HS-27A (cell line): ENCODE data around the gene STARD13.
"Not testable (repeated sequence)": the region's sequence is repeated elsewhere in the genome, so short reads cannot be mapped to it uniquely, and the experiment has no call there.

Source experiments
- DNase-seq: peaks from one replicate; pipeline ENCODE4 v3.0.0-alpha.2; 2012; ENCODE audit warnings: low read depth, missing footprints

STARD13 gene

DNA sequence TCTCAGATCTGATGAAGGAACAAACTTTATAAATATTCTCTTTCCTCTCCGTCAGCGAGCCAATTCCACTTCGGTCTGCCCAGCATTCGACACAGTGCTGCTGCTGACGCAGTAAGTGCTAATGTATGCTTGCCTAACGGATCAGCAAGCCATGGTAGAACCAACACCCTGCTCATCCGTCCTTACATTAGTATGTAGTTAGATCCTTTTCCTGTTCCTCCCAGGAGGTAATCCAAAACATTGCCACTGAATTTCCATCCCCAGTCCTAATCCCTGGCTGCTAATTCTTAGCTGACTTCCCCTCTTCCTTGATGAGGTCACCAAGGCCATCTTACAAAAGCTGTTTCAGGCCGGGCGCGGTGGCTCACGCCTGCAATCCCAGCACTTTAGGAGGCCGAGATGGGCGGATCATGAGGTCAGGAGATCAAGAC lies 88.0 kb downstream of the STARD13 start:
- no peak for DNase-seq

- no peak for DNase-seq
These were observed 88.8 kb downstream of the STARD13 start for GRCh38 chr13:33196767-33197166.

DNA sequence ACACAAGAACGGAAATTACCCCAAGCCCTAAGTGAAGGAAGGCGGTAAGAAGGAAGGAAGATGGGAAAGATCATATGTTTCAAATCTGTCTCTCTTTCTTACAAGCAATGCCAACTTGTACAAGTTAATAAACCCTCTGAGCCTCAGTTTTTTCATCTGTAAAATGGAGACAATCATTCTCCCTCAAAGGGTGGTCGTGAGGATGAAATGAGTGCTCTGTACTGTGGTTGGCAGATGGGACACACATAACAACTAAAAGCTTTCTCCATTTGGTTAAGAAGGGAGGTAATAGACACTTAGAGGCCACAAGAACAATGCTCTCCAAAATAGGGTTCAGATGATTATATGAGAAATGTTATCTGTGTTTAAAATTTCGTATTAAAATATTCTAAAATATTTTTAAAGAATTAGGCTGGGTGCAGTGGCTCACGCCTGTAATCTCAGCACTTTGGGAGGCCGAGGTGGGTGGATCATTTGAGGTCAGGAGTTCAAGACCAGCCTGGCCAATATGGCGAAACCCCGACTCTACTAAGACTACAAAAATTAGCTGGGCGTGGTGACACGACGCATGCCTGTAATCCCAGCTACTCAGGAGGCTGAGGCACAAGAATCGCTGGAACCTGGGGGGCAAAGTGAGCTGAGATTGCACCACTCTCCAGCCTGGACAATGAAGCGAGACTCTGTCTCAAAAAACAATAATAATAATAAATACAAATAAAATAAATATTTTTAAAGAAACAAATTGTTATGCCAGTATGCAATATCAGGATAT lies 89.7 kb downstream of the STARD13 start:
- DNase-seq, result no peak

DNA sequence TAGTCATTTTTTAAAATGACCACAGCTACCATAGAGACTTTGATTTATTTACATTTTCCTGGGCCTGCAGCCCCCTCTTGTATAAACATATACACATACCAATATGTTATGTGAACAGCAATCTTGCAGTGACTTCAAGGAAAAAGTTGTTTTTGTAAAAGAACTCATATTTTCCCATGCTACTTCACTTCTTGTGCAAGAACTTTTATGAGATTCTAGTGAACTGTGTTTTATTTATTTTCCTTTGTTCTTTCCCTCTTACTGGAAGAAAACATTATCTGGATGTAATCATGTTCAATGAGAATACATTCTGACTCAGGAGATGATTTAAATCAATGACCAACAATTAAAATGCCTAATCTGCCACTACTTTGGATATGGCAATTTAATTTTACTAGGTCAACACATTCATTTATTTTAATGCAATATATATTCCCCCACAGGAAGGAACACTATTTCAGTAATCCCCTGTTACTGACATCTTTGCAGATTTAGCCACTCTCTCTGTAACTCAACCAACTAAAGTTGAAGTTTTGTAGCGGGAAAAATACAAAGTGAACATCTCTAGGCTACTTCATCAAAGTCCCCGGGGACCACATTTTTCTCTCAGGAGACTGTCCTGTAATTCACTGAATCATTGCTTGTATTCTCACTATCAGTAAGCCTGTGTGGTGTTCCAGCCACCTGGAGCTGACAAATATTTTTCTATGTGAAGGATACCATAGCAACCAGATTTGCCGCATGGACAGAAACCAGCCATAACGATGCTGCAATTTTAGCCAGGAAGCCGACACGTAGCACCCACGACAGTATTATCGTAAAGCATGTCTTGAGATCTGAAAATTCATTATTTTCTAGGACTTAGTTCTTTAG lies 90.5 kb downstream of the STARD13 start:
- no peak for DNase-seq

DNA sequence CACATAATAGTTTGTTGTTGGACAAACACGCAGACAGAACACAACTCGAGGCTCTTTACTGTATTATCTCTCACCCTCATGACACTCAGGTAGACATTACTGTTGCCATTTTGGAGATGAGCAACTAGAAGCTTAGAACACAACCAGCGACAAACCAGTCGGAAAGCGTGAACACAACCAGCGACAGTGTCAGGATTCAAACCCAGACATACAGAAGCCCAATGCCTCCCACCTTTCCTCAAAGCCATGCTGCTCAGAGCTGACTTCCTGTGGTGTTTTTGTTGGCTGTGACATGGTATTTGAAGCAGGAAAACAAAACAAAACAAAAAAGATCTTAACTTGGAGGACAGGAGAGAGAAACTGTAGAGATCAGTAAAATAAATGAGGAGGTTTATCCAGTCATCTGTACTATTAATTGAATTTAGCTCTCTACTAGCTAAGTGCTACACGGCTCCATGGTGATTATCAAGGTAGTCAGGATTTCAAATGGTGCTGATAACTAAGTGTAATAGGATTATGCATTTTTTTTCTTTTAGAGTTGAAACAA lies 92.1 kb downstream of the STARD13 start:
- DNase-seq, result no peak

- DNase-seq, result no peak
These were observed 93.9 kb downstream of the STARD13 start for GRCh38 chr13:33191425-33192210.

DNA sequence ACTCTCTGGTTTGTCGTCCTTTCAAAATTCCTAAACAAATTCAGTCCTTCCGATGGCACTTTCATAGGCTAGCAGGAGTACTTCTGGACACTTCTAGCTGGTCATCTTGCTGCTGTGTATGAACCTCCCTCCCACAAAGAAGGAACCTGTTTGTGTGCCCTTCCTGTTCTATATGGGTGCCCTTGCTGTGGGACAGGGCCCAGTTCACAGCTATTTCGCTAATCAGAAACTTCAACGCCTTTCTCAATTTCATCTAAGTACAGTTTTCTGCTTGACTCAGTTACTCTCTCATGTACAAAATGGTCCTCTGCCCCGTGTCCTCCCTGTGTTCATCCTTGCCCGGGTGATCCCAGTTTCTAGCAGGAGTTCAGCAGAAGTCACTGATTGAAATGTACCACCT lies 96.1 kb downstream of the STARD13 start:
- DNase-seq, result no peak

- DNase-seq, result no peak
These were observed 97.3 kb downstream of the STARD13 start for GRCh38 chr13:33188093-33188882.

GRCh38 chr13:33186861-33187291 lies 98.7 kb downstream of the STARD13 start:
- DNase-seq, result no peak

DNA sequence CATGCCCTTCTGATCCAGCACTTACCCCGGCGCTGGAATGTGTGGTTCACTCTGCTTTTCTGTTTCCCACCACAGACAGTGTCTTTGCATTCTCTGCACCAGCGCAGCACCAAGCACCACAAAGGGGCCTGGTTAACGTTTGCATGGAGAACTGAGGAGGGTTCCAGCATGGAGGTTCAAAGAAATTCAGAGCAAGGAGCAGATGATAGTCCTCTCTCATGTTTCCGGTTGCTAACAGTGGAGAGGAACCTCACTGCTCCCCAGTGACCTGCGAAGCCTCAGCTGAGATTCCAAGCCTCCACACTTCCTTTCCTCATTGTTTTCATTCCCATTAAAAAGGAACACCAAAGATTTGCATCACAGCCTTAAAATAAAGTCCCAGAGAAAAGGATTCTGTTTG lies 99.7 kb downstream of the STARD13 start:
- no peak for DNase-seq

GRCh38 chr13:33184530-33184929 lies 101.0 kb downstream of the STARD13 start:
- no peak for DNase-seq

DNA sequence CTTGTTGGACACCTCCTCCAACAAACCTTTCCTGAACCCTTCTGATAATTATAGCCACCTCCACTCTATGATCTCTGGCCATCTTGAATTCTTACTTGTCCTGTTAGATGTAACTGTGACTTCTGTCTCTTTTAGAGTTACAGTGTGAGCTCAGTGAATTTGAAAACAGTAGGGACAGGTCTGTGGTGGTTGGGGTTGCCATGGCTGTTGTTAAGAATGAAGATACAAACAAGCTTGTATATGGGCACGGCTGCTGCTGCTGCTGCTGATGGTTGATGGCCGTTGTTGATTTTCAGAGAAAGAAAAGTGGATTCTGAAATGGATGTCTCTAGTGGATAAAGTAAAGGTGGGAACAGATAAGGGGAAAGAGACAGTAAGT lies 101.5 kb downstream of the STARD13 start:
- DNase-seq, result no peak

GRCh38 chr13:33183431-33184111 lies 102.0 kb downstream of the STARD13 start:
- no peak for DNase-seq

DNA sequence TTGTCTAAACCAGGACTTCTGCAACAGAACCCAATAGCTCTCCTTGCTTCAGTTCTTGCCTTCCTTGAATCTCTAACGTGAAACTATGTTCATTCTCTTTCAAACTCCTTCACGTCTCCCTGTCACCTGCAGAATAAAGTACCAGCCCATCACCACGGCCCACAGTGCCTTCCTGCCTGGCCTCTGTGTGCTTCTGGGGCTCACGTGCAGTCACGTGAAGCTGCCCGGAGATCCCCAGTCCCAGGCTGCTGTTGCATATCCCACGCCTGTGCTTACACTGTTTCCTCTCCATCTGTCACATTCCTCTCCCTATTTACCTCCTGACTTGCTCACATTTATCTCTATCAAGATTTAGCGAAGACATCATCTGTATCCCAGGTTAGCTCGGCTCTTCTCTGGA lies 102.8 kb downstream of the STARD13 start:
- DNase-seq, result no peak

GRCh38 chr13:33181264-33181663 lies 104.3 kb downstream of the STARD13 start:
- DNase-seq, result no peak

DNA sequence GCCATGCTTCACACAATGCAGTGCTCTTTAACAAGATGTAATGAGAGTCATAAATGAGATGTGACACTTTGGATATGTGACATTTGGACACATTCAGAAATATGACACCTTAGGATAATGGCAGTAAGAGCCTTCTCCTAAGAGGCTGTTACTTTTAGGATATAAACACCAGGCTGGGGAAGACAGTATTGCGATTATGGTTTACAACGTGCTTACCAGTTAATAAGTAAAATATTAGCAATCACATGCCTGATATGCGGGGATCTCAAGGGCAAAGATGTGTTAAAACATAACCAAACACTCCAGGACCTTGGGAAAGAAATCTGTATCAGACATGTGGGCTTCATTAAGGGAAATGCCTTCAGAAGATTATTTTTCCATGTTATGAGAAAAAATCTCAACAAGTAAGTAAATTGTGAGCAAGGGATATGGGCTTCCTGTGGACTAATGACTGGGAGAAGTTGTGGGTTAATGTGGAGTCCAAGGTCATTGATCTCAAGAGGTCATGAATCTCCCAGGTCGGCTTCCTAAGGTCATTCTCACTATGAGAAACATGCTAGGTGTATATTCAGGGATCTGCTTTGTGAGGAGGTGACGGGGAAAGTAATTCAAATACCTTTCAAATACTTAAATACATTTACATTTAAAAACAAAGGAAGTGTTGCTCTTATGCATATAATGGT lies 105.3 kb downstream of the STARD13 start:
- no peak for DNase-seq

GRCh38 chr13:33179463-33179862 lies 106.1 kb downstream of the STARD13 start:
- DNase-seq, result no peak

- no peak for DNase-seq
These were observed 107.2 kb downstream of the STARD13 start for GRCh38 chr13:33178209-33178840.

DNA sequence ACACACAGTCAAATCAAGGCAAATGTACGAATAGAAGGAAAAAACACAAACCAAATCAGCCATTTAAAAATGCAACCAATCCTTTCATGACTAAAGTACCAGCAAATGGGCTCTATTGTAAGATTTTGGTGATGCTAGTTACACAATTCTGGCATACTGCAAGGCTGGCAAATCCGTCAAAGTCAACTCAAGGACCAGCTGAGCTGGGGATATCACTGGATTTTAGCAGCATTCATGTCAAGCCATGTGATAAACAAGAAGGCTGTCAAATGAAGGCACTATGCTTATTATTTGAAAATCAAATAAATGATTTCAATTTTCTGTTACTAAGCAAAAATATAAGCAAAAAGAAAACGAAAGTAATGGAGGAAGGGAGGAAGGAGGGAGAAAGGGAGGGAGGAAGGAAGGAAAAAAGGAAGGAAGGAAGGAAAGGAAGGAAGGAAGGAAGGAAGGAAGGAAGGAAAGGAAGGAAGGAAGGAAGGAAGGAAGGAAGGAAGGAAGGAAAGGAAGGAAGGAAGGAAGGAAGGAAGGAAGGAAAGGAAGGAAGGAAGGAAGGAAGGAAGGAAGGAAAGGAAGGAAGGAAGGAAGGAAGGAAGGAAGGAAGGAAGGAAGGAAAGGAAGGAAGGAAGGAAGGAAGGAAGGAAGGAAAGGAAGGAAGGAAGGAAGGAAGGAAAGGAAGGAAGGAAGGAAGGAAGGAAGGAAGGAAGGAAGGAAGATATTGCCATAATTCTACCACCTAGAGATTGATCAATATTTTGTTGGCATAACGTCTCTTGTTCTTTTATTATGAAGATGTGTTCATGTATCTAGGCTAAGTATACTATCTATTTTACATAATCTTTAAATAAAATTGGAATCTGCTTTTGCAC lies 108.0 kb downstream of the STARD13 start:
- DNase-seq, result not testable (repeated sequence)
